ENCODE measurements around the gene RAPGEF1.

RAPGEF1 gene

GRCh38 chr9:131601683-131602181, 138.1 kb downstream of the RAPGEF1 start:
- H3K27me3 ChIP-seq (ENCODE audit: control insufficient read depth, insufficient read depth, low read length) = no peaks in the 10 kb centered on the region
- H3K36me3 ChIP-seq (ENCODE audit: control insufficient read depth, insufficient read depth, low read length) = peaks cover 80% of the 10 kb centered on the region
- no peaks in the 10 kb centered on the region for H3K4me1 ChIP-seq (ENCODE audit: control insufficient read depth, insufficient read depth, low read length)
- no peak overlapping the region for H3K27ac ChIP-seq (ENCODE audit: low read depth, low read length)
- no peak overlapping the region for H3K4me3 ChIP-seq (ENCODE audit: low read depth, low read length)
- no peaks in the 10 kb centered on the region for H3K9me3 ChIP-seq (ENCODE audit: control insufficient read depth, insufficient read depth, low read depth, low read length)
- H3K9ac ChIP-seq (ENCODE audit: low read length) = no peak overlapping the region

DNA sequence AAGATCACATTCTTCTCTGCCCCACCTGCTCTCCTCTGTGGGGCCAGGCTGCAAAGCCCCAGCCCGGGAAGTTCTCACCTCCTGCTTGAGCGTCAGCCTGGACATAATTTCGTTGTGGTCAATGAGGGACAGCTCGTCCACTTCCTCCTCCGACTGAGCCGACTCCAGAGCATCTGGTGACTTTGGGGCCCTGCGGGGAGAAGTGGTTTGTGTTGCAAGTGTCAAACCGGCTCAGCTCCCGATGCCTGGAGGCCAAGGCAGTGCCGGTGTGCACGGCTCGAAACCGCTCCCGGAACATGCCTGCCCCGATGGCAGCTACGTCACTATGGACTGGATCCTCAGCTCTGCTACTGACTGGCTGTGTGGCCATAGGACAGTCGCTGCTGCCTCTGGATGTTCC, 141.8 kb downstream of the RAPGEF1 start:
- Histone ChIP-seq H3K9me3 (ENCODE audit: control insufficient read depth, insufficient read depth, low read depth, low read length) (no peaks in the 10 kb centered on the region), H3K9ac (ENCODE audit: low read length) (no peak overlapping the region), H3K4me3 (ENCODE audit: low read depth, low read length) (no peak overlapping the region), H3K27ac (ENCODE audit: low read depth, low read length) (no peak overlapping the region), H3K36me3 (ENCODE audit: control insufficient read depth, insufficient read depth, low read length) (peaks cover 87% of the 10 kb centered on the region), H3K27me3 (ENCODE audit: control insufficient read depth, insufficient read depth, low read length) (no peaks in the 10 kb centered on the region), H3K4me1 (ENCODE audit: control insufficient read depth, insufficient read depth, low read length) (no peaks in the 10 kb centered on the region)

- Histone ChIP-seq H3K4me1 (ENCODE audit: control insufficient read depth, insufficient read depth, low read length) (no peaks in the 10 kb centered on the region), H3K9ac (ENCODE audit: low read length) (no peak overlapping the region), H3K27ac (ENCODE audit: low read depth, low read length) (no peak overlapping the region), H3K9me3 (ENCODE audit: control insufficient read depth, insufficient read depth, low read depth, low read length) (no peaks in the 10 kb centered on the region), H3K27me3 (ENCODE audit: control insufficient read depth, insufficient read depth, low read length) (no peaks in the 10 kb centered on the region), H3K36me3 (ENCODE audit: control insufficient read depth, insufficient read depth, low read length) (peaks cover 84% of the 10 kb centered on the region), H3K4me3 (ENCODE audit: low read depth, low read length) (no peak overlapping the region)
Observed at GRCh38 chr9:131597246-131597645, 142.6 kb downstream of the RAPGEF1 start.

GRCh38 chr9:131596430-131596743, 143.5 kb downstream of the RAPGEF1 start:
- Histone ChIP-seq H3K4me1 (ENCODE audit: control insufficient read depth, insufficient read depth, low read length) (no peaks in the 10 kb centered on the region), H3K4me3 (ENCODE audit: low read depth, low read length) (no peak overlapping the region), H3K9ac (ENCODE audit: low read length) (no peak overlapping the region), H3K27ac (ENCODE audit: low read depth, low read length) (no peak overlapping the region), H3K9me3 (ENCODE audit: control insufficient read depth, insufficient read depth, low read depth, low read length) (no peaks in the 10 kb centered on the region), H3K36me3 (ENCODE audit: control insufficient read depth, insufficient read depth, low read length) (peaks cover 83% of the 10 kb centered on the region), H3K27me3 (ENCODE audit: control insufficient read depth, insufficient read depth, low read length) (no peaks in the 10 kb centered on the region)

DNA sequence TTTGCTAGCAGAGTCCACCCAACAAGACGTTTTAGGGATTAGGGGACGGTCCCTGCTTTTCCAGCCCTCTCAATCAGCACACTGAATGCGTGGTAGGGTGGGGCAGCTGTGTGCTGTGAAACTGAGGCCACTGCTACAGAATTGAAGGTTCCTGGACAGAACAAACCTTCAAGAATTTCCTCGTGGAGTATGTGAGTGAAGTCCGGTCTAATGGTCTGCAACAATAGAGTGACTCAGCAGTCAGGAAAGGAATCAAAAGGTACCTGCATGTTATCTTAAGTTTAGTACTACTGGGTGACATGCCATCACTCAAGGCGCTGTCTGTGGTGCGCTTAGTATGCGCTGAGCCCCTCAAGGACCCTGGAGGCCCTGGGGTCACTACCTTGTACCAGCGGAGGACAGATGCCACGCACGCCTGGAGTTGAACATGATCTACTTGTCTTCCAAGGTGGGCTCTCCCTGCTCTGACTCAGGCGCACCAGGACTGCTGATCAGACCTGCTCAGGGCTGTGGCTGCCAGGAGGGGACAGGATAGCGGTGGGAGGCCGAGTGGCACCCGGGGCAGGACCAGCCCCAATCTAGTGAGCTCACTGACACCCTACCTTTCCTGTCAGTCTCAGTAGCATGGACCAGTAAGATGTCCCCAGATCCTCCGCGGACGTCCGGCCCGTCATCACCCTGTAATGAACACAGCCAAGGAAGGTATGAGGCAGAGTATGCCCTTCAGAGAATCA, 144.0 kb downstream of the RAPGEF1 start:
- Histone ChIP-seq H3K36me3 (ENCODE audit: control insufficient read depth, insufficient read depth, low read length) (peaks cover 81% of the 10 kb centered on the region), H3K27me3 (ENCODE audit: control insufficient read depth, insufficient read depth, low read length) (no peaks in the 10 kb centered on the region), H3K27ac (ENCODE audit: low read depth, low read length) (no peak overlapping the region), H3K9ac (ENCODE audit: low read length) (no peak overlapping the region), H3K4me1 (ENCODE audit: control insufficient read depth, insufficient read depth, low read length) (no peaks in the 10 kb centered on the region), H3K4me3 (ENCODE audit: low read depth, low read length) (no peak overlapping the region), H3K9me3 (ENCODE audit: control insufficient read depth, insufficient read depth, low read depth, low read length) (no peaks in the 10 kb centered on the region)

DNA sequence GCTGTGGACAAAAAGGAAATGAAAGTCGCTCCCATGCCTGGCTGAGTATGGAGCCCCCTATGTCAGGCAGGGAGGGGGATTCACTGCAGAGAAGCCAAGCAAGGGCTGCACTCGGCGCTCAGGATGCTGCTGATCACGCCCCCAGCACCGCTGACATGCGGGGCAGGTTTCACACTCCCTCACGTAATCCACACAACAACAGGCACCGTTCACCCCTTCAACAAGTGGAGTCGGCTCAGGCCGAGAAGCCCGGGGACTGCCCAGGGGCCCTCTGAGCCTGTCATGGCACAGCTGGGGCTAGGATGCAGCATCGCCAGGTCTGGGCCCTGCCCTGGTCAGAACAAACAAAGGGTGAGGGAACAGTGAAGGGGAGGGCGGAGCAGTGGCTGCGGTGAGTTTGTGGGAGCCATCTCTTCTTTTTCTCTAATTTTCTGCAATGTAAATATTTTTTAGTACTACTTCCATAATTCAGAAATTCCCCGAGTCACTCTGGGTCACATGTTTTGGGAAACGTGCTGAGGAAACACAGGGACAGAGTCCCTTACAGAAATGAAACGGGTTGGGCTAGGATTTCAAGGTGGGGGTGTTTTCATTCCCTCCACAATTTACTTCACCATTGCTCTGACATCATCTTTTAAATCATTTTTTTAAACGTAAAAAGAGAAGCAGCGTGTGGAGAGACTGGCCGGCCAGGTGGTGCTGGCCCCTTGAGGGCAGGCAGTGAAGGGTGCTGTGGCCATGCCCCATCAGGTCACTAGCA, 144.8 kb downstream of the RAPGEF1 start:
- no peak overlapping the region for H3K4me3 ChIP-seq (ENCODE audit: low read depth, low read length)
- no peaks in the 10 kb centered on the region for H3K9me3 ChIP-seq (ENCODE audit: control insufficient read depth, insufficient read depth, low read depth, low read length)
- no peak overlapping the region for H3K9ac ChIP-seq (ENCODE audit: low read length)
- H3K36me3 ChIP-seq (ENCODE audit: control insufficient read depth, insufficient read depth, low read length) = peaks cover 82% of the 10 kb centered on the region
- no peaks in the 10 kb centered on the region for H3K27me3 ChIP-seq (ENCODE audit: control insufficient read depth, insufficient read depth, low read length)
- H3K4me1 ChIP-seq (ENCODE audit: control insufficient read depth, insufficient read depth, low read length) = no peaks in the 10 kb centered on the region
- H3K27ac ChIP-seq (ENCODE audit: low read depth, low read length) = no peak overlapping the region

DNA sequence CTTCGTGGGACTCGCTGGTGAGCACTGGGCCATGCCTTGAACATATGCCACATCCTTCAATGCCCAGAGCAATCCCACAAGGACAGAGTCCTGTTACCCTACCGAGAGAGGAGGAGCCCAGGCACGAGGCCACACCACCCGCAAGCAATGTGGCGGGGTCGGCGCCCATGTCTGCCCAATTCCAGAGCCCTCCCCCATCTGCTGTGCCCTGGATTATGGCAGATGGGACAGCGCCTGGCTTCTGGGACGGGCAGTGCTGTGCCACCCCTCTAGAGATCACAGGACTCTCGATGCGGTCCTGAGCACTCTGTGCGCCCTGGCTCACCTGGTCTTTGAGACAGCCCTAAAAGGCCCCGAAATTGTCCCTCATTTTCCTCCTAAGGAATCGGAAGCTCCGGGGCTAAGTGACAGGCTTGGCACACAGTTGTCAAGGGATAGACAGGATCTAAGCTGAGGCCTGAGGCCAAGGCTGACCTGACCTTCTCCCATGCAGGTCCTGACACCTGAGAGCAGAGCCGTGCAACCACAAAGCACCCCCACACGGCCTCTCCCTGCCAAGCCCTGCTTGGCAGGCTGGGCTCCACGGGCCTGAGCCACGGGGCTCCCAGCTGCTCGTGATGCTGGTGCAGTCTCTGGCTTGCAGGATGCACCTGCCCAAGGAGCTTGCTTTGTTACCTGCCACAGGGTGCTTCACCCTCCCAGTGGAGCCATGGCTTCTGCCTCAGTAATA, 145.8 kb downstream of the RAPGEF1 start:
- H3K9me3 ChIP-seq (ENCODE audit: control insufficient read depth, insufficient read depth, low read depth, low read length) = no peaks in the 10 kb centered on the region
- no peaks in the 10 kb centered on the region for H3K4me1 ChIP-seq (ENCODE audit: control insufficient read depth, insufficient read depth, low read length)
- H3K4me3 ChIP-seq (ENCODE audit: low read depth, low read length) = no peak overlapping the region
- H3K9ac ChIP-seq (ENCODE audit: low read length) = no peak overlapping the region
- no peaks in the 10 kb centered on the region for H3K27me3 ChIP-seq (ENCODE audit: control insufficient read depth, insufficient read depth, low read length)
- H3K27ac ChIP-seq (ENCODE audit: low read depth, low read length) = no peak overlapping the region
- H3K36me3 ChIP-seq (ENCODE audit: control insufficient read depth, insufficient read depth, low read length) = peaks cover 83% of the 10 kb centered on the region

GRCh38 chr9:131593091-131593820, 146.6 kb downstream of the RAPGEF1 start:
- H3K9me3 ChIP-seq (ENCODE audit: control insufficient read depth, insufficient read depth, low read depth, low read length) = no peaks in the 10 kb centered on the region
- no peak overlapping the region for H3K9ac ChIP-seq (ENCODE audit: low read length)
- no peak overlapping the region for H3K27ac ChIP-seq (ENCODE audit: low read depth, low read length)
- no peak overlapping the region for H3K4me3 ChIP-seq (ENCODE audit: low read depth, low read length)
- H3K36me3 ChIP-seq (ENCODE audit: control insufficient read depth, insufficient read depth, low read length) = peaks cover 87% of the 10 kb centered on the region
- no peaks in the 10 kb centered on the region for H3K4me1 ChIP-seq (ENCODE audit: control insufficient read depth, insufficient read depth, low read length)
- H3K27me3 ChIP-seq (ENCODE audit: control insufficient read depth, insufficient read depth, low read length) = no peaks in the 10 kb centered on the region

DNA sequence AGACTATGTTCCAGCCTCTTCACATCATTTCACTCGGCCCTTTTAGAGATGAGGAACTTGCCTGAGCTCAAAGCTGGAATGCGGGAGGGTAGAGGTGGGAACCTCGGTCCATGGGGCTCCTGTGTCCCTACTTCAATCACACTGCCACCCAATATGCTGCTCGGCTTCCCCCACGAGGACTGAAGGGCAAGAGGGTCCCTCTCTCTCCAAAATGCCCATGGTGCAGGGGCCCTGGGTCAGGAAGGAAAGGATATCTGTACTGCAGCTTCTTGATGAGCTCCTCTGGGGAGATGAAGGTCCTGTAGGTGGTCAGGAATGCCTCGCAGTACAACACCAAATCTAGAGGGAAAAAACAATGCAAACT, 148.0 kb downstream of the RAPGEF1 start:
- Histone ChIP-seq H3K36me3 (ENCODE audit: control insufficient read depth, insufficient read depth, low read length) (peaks cover 85% of the 10 kb centered on the region), H3K9ac (ENCODE audit: low read length) (no peak overlapping the region), H3K27me3 (ENCODE audit: control insufficient read depth, insufficient read depth, low read length) (no peaks in the 10 kb centered on the region), H3K4me3 (ENCODE audit: low read depth, low read length) (no peak overlapping the region), H3K9me3 (ENCODE audit: control insufficient read depth, insufficient read depth, low read depth, low read length) (no peaks in the 10 kb centered on the region), H3K4me1 (ENCODE audit: control insufficient read depth, insufficient read depth, low read length) (no peaks in the 10 kb centered on the region), H3K27ac (ENCODE audit: low read depth, low read length) (no peak overlapping the region)

DNA sequence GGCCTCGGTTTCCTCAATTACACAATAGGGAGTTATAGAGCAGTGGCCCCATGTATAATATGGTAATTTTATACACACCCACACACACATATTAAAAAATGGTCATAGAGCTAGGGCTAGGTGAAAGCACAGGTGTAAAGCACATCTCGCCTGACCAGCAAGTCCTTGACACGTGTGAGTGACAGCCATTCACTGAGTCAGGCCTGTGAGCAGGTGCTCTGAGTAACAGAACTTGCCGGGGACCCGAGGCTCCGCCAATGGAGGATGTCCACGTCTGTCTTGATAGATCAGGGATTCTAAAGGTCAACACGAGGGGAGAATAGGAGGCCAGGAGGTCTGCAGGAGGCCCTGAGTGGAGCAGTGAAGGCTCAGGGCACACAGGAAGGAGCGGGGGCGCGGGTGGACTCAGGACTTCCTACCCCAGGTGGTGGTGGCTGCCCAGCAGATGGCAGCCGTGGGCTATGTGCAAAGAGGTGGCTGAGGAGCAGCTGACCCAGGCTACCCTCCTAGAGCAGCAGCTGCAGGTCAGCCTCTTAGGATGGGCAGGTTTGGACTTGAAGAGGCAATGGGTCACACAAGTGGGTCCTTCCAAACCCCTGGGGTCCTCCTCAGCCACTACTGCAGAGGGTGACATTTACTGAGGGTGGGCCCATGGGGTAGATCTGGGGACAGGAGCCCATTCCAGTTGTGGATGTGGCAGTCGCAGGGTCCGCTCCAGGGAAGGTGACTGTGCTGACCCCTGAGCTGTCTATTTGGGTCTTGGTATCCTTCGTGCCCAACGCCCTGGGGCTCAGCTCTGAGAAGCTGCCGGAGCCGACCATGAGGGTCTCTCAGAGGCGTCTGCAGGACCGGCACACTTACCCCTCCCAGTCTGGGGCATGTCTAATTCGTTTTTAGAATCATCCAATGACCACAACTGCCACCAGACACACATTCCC, 148.7 kb downstream of the RAPGEF1 start:
- Histone ChIP-seq H3K9me3 (ENCODE audit: control insufficient read depth, insufficient read depth, low read depth, low read length) (no peaks in the 10 kb centered on the region), H3K9ac (ENCODE audit: low read length) (no peak overlapping the region), H3K27me3 (ENCODE audit: control insufficient read depth, insufficient read depth, low read length) (no peaks in the 10 kb centered on the region), H3K4me1 (ENCODE audit: control insufficient read depth, insufficient read depth, low read length) (no peaks in the 10 kb centered on the region), H3K27ac (ENCODE audit: low read depth, low read length) (no peak overlapping the region), H3K36me3 (ENCODE audit: control insufficient read depth, insufficient read depth, low read length) (peaks cover 79% of the 10 kb centered on the region), H3K4me3 (ENCODE audit: low read depth, low read length) (no peak overlapping the region)

Measured in HUES6 (cell line).